Breast epithelium (tissue), 4 donors: ENCODE results near the gene MAD1L1. TPM values are rescaled to one million over a fixed set of nuclear protein-coding genes. Genes with fewer than 3 reads are reported as not detected.

ENCODE experiments used
- DNase-seq, 2 donors: peaks; one replicate each; pipeline ENCODE4 v3.0.0-alpha.2; 2019; ENCODE audit warnings: low spot score in 2 of 2
- H3K27ac ChIP-seq, 2 donors: fragments of 200-600 bp; sonication (generic) in 1 of 2; one replicate each; pipeline ENCODE4 v1.5.1; 2016 to 2019; ENCODE audit warnings: mild to moderate bottlenecking in 1 of 2
- H3K27me3 ChIP-seq, 2 donors: fragments of 200-600 bp; sonication (generic) in 1 of 2; one replicate each; pipeline versions ENCODE4 v1.5.1 to v1.6.0; 2017 to 2019; ENCODE audit warnings: control low read depth in 1 of 2, mild to moderate bottlenecking in 1 of 2
- H3K36me3 ChIP-seq: fragments of 200-600 bp; one replicate; pipeline ENCODE4 v1.5.1; 2019
- H3K4me1 ChIP-seq, 2 donors: fragments of 200-600 bp; sonication (generic); one replicate each; pipeline ENCODE4 v1.5.1; 2016 to 2019; ENCODE audit warnings: control low read depth in 1 of 2
- H3K4me3 ChIP-seq, 3 donors: fragments of 200-600 bp; sonication (generic); 1 replicate in 2 of 3; 2 replicates in 1 of 3; pipeline ENCODE4 v1.5.1; 2016 to 2019; ENCODE audit warnings: mild to moderate bottlenecking in 3 of 3, moderate library complexity in 2 of 3
- H3K9me3 ChIP-seq, 2 donors: fragments of 200-600 bp; sonication (generic) in 1 of 2; one replicate each; pipeline ENCODE4 v1.5.1; 2016 to 2019; ENCODE audit warnings: control low read depth in 1 of 2
- POLR2A ChIP-seq: fragments of 450-650 bp; IDR thresholded peaks from one replicate; pipeline ENCODE4 v1.6.1; 2016; ENCODE audit warnings: antibody characterized with exemption, mild to moderate bottlenecking, moderate library complexity
- POLR2AphosphoS5 ChIP-seq, 3 donors: sonication (generic); formaldehyde crosslinking; IDR thresholded peaks; one replicate each; pipeline ENCODE4 v1.6.1; 2017; ENCODE audit warnings: antibody characterized with exemption in 3 of 3
- intact Hi-C: fragments of 100-400 bp; cut with DNase I; formaldehyde crosslinking; loops from one replicate; pipeline ENCODE4 v1.15.1; 2023; ENCODE audit warnings: low total_unique reads
- total RNA-seq, 3 donors: library from RNA; depleted of rRNA; stranded (reverse); fragments of >200 nt; gene quantifications; one replicate each; pipeline ENCODE4 v1.1.0, GENCODE V29; 2016
- TF ChIP-seq, protein P1 (sequence below), 3 donors: fragments of 450-650 bp; IDR thresholded peaks; one replicate each; pipeline ENCODE4 v1.5.1; 2016 to 2017; ENCODE audit warnings: antibody characterized with exemption in 3 of 3, mild to moderate bottlenecking in 3 of 3, moderate library complexity in 3 of 3

The MAD1L1 gene
- total RNA-seq, 3 donors from 2014 or later: 27.7 to 33.9 (median 28.8) TPM

DNA sequence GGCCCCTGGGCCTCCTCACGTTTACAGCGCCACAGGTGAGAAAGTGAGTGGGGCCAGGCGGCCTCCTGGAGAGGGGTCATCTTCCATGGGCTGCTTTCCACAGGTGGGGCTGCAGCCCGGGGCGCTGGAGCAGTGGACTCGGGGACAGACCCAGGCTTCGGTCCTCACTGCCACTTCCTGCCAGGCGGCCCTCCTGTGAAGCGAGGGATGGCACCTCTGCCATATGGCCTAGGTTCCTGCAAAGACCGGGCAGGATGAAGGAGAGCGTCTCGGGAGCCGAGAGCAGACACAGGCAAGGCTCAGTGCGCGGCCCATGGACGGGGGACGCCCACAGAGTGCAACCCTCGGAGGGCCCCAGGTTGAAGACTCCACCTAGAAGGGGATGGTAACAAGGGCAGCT lies 106.8 kb downstream of the MAD1L1 start:
- no peaks in the 10 kb centered on the region for H3K4me1 ChIP-seq
- H3K9me3 ChIP-seq: no peaks in the 10 kb centered on the region
- TF ChIP-seq, protein P1, sequence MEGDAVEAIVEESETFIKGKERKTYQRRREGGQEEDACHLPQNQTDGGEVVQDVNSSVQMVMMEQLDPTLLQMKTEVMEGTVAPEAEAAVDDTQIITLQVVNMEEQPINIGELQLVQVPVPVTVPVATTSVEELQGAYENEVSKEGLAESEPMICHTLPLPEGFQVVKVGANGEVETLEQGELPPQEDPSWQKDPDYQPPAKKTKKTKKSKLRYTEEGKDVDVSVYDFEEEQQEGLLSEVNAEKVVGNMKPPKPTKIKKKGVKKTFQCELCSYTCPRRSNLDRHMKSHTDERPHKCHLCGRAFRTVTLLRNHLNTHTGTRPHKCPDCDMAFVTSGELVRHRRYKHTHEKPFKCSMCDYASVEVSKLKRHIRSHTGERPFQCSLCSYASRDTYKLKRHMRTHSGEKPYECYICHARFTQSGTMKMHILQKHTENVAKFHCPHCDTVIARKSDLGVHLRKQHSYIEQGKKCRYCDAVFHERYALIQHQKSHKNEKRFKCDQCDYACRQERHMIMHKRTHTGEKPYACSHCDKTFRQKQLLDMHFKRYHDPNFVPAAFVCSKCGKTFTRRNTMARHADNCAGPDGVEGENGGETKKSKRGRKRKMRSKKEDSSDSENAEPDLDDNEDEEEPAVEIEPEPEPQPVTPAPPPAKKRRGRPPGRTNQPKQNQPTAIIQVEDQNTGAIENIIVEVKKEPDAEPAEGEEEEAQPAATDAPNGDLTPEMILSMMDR (IDR thresholded peaks at IDR 0.05): no peak
- TF ChIP-seq POLR2A (no peak), POLR2AphosphoS5 (IDR thresholded peaks at IDR 0.05) (no peak)
- H3K36me3 ChIP-seq: no peaks in the 10 kb centered on the region
- H3K27ac ChIP-seq: no peak overlapping the region
- intact Hi-C loops: no loop called here
- no peak for DNase-seq
- H3K27me3 ChIP-seq: no peaks in the 10 kb centered on the region
- no peak overlapping the region for H3K4me3 ChIP-seq

DNA sequence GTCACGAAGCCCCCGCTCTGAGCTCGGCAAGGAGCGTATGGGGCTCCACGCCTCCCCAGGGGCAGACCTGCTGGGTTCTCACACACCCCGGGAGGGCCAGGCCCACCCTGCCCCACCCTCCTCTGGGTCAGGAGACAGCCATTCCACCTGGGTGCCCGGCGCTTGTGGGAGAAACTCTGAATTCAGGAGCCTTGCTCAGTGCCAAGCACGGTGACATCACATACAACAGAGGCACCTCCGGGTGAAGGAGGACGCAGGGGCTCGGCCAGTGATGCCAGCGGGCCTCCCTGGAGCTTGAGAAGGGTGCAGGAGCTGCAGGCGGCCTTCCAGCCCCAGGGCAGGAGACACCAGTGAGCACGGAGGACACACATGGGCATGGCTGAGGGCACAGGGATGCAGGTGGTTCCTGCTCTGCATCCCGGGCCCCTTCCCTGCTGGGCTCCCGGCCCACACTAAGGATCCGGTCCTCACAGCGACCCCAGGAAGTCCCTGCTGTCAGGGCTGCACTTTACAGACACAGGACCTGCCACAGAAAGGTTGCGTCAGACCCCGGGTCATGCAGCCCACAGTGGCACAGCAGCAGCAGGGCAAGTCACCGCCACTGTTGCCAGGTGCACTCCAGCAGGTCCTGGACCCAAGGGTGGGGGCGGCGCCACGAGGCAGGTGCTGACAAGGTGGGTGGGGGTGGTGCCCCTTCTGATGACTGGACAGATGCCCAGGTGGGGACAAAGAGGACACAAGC lies 108.0 kb downstream of the MAD1L1 start:
- no peak overlapping the region for H3K27ac ChIP-seq
- intact Hi-C loops: no loop called here
- H3K27me3 ChIP-seq: no peaks in the 10 kb centered on the region
- no peaks in the 10 kb centered on the region for H3K36me3 ChIP-seq
- DNase-seq: no peak
- TF ChIP-seq POLR2A: no peak
- no peaks in the 10 kb centered on the region for H3K4me1 ChIP-seq
- H3K4me3 ChIP-seq: no peak overlapping the region
- H3K9me3 ChIP-seq: no peaks in the 10 kb centered on the region

DNA sequence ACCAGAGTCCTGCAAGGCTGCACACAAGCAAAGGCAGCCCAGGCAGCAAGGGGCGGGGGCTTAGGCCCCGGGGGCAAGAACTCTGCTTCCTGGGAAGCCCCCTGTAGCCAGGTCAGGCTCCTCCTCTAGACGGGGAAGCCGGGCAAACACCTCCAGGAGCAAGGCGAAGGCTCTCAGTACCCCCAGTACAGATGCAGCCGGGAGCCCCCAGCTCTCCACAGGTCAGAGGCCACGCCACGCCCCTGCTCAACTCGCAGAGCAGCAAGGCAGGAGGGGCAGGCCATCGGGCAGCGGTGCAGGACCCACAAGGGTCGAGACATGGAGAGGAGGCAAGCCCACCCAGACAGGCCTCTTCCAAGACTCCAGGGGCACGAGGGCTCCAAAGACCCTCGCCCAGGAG lies 108.8 kb downstream of the MAD1L1 start:
- intact Hi-C loops: no loop called here

DNA sequence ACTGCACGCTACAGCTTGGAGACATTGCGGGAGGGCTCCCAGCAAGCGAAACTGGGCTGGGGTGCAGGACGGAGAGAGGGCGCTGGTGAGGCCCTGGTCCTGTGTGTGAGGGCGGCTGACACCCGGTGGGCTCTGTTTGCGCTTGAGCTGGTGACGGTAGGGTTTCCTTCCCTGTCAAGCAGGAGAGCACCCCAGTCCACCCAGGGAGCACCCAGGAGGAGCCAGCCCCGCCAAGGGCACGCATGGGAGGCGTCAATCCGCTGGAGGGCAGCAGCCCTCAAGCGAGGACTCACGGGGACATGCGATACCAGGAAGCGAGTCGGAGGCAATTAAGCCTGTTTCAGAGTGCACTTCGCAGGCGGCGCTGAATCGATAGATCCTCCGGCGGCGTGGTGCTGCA lies 109.4 kb downstream of the MAD1L1 start:
- Histone ChIP-seq H3K36me3 (no peaks in the 10 kb centered on the region), H3K4me1 (no peaks in the 10 kb centered on the region), H3K27ac (no peak overlapping the region), H3K9me3 (no peaks in the 10 kb centered on the region), H3K27me3 (no peaks in the 10 kb centered on the region), H3K4me3 (no peak overlapping the region)
- TF ChIP-seq POLR2A (no peak), POLR2AphosphoS5 (IDR thresholded peaks at IDR 0.05) (no peak)
- TF ChIP-seq, protein P1 (IDR thresholded peaks at IDR 0.05): no peak
- DNase-seq: no peak
- intact Hi-C loops: no loop called here

More for the DNA sequence above, 108.8 kb downstream of the MAD1L1 start:
- Histone ChIP-seq H3K27ac (no peak overlapping the region), H3K36me3 (no peaks in the 10 kb centered on the region), H3K4me1 (no peaks in the 10 kb centered on the region), H3K4me3 (no peak overlapping the region), H3K27me3 (no peaks in the 10 kb centered on the region), H3K9me3 (no peaks in the 10 kb centered on the region)
- TF ChIP-seq POLR2A (no peak), POLR2AphosphoS5 (IDR thresholded peaks at IDR 0.05) (no peak)
- TF ChIP-seq, protein P1 (IDR thresholded peaks at IDR 0.05): no peak
- DNase-seq: no peak

DNA sequence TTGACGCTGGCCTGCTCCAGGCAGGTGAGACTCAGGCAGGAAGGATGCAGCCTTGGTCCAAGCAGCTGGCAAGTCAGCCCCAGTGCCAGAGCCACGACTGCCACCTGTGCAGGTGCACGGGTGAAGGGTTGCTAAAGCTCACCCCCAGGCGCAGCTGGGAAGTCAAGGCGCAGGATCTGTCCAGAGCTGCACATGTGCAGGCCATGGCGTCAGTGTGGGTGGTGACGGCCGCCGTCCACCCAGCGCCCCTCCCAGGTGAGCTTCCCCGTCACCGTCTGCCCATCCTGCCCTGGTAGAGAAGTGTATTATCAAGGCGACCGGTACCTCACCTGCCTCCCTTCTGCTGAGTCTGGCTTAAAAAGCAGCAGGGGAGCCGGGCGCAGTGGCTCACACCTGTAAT lies 110.1 kb downstream of the MAD1L1 start:
- no peaks in the 10 kb centered on the region for H3K36me3 ChIP-seq
- H3K27ac ChIP-seq: no peak overlapping the region
- intact Hi-C loops: no loop called here
- H3K4me1 ChIP-seq: no peaks in the 10 kb centered on the region
- DNase-seq: no peak
- no peaks in the 10 kb centered on the region for H3K9me3 ChIP-seq
- H3K4me3 ChIP-seq: no peak overlapping the region
- TF ChIP-seq POLR2AphosphoS5 (IDR thresholded peaks at IDR 0.05): no peak
- no peak for TF ChIP-seq POLR2A
- TF ChIP-seq, protein P1 (IDR thresholded peaks at IDR 0.05): no peak
- no peaks in the 10 kb centered on the region for H3K27me3 ChIP-seq
